Endothelial cell of umbilical vein (primary cell): ENCODE results near the gene PNKP. TPM values are rescaled to one million over a fixed set of nuclear protein-coding genes. Genes with fewer than 3 reads are reported as not detected.
"Not testable (repeated sequence)": the region's sequence is repeated elsewhere in the genome, so short reads cannot be mapped to it uniquely, and the experiment has no call there.

Source experiments
- BruUV-seq: library from RNA; stranded (reverse); fragments of 400-500 nt; replicated peaks from 2 replicates; lab custom pipeline; 2021; lab: Mats Ljungman, UMichigan
- CTCF ChIA-PET: fragments of 300-600, 350-600 bp; sonication (Branson Sonifier 250); formaldehyde crosslinking; loops from one replicate; lab custom pipeline; 2021; ENCODE audit warnings: antibody characterized with exemption, inconsistent platforms; lab: Charles Lee
- POLR2A ChIA-PET: fragments of 300-600, 350-600 bp; sonication (Branson Sonifier 250); formaldehyde crosslinking; loops from one replicate; lab custom pipeline; 2021; ENCODE audit warnings: antibody characterized with exemption, inconsistent platforms; lab: Charles Lee
- DNase-seq: peaks from one replicate; pipeline ENCODE4 v3.0.0-alpha.2; 2011; ENCODE audit warnings: low read depth, low spot score
- FAIRE-seq: peaks from 2 replicates; lab custom pipeline; 2011; peaks lifted over from hg19 to GRCh38; lab: Jason Lieb, UNC
- H2AFZ ChIP-seq: 2 replicates; pipeline ENCODE4 v1.6.0; 2012; ENCODE audit warnings: low read depth, low read length, control low read depth, inconsistent platforms
- H3K27ac ChIP-seq: 2 replicates; pipeline ENCODE4 v1.5.1; 2011; ENCODE audit warnings: low read depth, mild to moderate bottlenecking, control low read depth, low read length, moderate library complexity; ENCODE audit not compliant: insufficient read depth
- H3K27me3 ChIP-seq, 2 experiments: 2 replicates each; pipeline versions ENCODE4 v1.6.0 to v1.6.1; 2011; ENCODE audit warnings: low read length in 2 of 2, mixed read lengths in 1 of 2; ENCODE audit not compliant: control insufficient read depth in 2 of 2, insufficient read depth in 2 of 2
- H3K36me3 ChIP-seq, 2 experiments: 2 replicates in 1 of 2; 3 replicates in 1 of 2; pipeline ENCODE4 v1.5.1; 2011; ENCODE audit warnings: low read length in 2 of 2, mild to moderate bottlenecking in 1 of 2, moderate library complexity in 1 of 2; ENCODE audit not compliant: control insufficient read depth in 2 of 2, insufficient read depth in 2 of 2; ENCODE audit errors: extremely low read depth in 1 of 2
- H3K4me1 ChIP-seq: 3 replicates; pipeline ENCODE4 v1.5.1; 2011; ENCODE audit warnings: mild to moderate bottlenecking, low read length; ENCODE audit not compliant: control insufficient read depth, insufficient read depth; ENCODE audit errors: extremely low read depth
- H3K4me2 ChIP-seq: 2 replicates; pipeline ENCODE4 v1.6.1; 2011; ENCODE audit warnings: low read length, control low read depth, mixed read lengths; ENCODE audit not compliant: insufficient read depth
- H3K4me3 ChIP-seq, 3 experiments: fragments of 200-600 bp in 1 of 3; sonication (generic), shearing (Covaris generic) in 1 of 3; replicated peaks in 1 of 3; 2 replicates each; pipeline ENCODE4 v1.5.1; 2011 to 2016; ENCODE audit warnings: control low read depth in 3 of 3, low read length in 3 of 3, mild to moderate bottlenecking in 2 of 3, inconsistent platforms in 1 of 3, low read depth in 1 of 3, moderate library complexity in 1 of 3; ENCODE audit not compliant: insufficient read depth in 1 of 3
- H3K79me2 ChIP-seq: 2 replicates; pipeline ENCODE4 v1.6.0; 2012; ENCODE audit warnings: low read length, inconsistent platforms; ENCODE audit not compliant: control insufficient read depth, insufficient read depth
- H3K9ac ChIP-seq: replicated peaks from 2 replicates; pipeline ENCODE3; 2011; ENCODE audit warnings: low read length, control low read depth; ENCODE audit not compliant: insufficient read depth; ENCODE audit errors: extremely low read depth
- H3K9me1 ChIP-seq: replicated peaks from 3 replicates; pipeline ENCODE4 v1.6.0; 2011; ENCODE audit warnings: mild to moderate bottlenecking, low read length; ENCODE audit not compliant: control insufficient read depth, insufficient read depth; ENCODE audit errors: extremely low read depth
- H3K9me3 ChIP-seq: replicated peaks from 2 replicates; pipeline ENCODE4 v1.5.1; 2012; ENCODE audit warnings: low read length, inconsistent platforms; ENCODE audit not compliant: control insufficient read depth, insufficient read depth
- H4K20me1 ChIP-seq: replicated peaks from 2 replicates; pipeline ENCODE3; 2011; ENCODE audit warnings: mild to moderate bottlenecking, low read length; ENCODE audit not compliant: control insufficient read depth, insufficient read depth; ENCODE audit errors: extremely low read depth
- EZH2 ChIP-seq: IDR thresholded peaks from 2 replicates; pipeline ENCODE4 v1.6.1; 2012; ENCODE audit warnings: borderline replicate concordance, low read depth, mild to moderate bottlenecking, moderate library complexity, low read length, inconsistent platforms; ENCODE audit not compliant: severe bottlenecking
- FOS ChIP-seq: IDR thresholded peaks from 2 replicates; pipeline ENCODE4 v1.6.1; 2011; ENCODE audit warnings: mild to moderate bottlenecking, low read length, moderate library complexity, borderline replicate concordance; ENCODE audit not compliant: insufficient read depth
- GATA2 ChIP-seq: IDR thresholded peaks from 2 replicates; pipeline ENCODE4 v1.7.0; 2011; ENCODE audit warnings: low read depth, mild to moderate bottlenecking, moderate library complexity, mixed read lengths, low read length; ENCODE audit not compliant: insufficient read length, insufficient read depth
- JUN ChIP-seq: IDR thresholded peaks from 2 replicates; pipeline ENCODE4 v1.6.1; 2011; ENCODE audit warnings: borderline replicate concordance, low read depth; ENCODE audit not compliant: insufficient read length, insufficient read depth
- MYC ChIP-seq: IDR thresholded peaks from one replicate; pipeline ENCODE4 v1.6.1; 2011; ENCODE audit warnings: mild to moderate bottlenecking, low read depth, low read length
- POLR2A ChIP-seq: IDR thresholded peaks from 2 replicates; pipeline ENCODE4 v1.6.1; 2012; ENCODE audit warnings: low read depth, mild to moderate bottlenecking, control low read depth, low read length
- dilution Hi-C: fragments of 300-500 bp; cut with MboI; formaldehyde crosslinking; loops from one replicate; pipeline ENCODE4 v1.15.0; 2019; ENCODE audit warnings: low sequenced_read_pairs; ENCODE audit not compliant: extremely low pct_ligation_motif_present
- intact Hi-C: fragments of 100-400 bp; cut with micrococcal nuclease; formaldehyde crosslinking; loops from one replicate; pipeline ENCODE4 v1.10.0; 2022
- polyA plus RNA-seq, 4 experiments: library from polyadenylated mRNA; depleted of rRNA in 3 of 4; stranded (reverse) in 3 of 4; unstranded in 1 of 4; fragments of >200 nt; gene quantifications; 2 replicates each; pipeline versions ENCODE4 v1.2.1 to v1.2.3, GENCODE V29; 2011 to 2012; ENCODE audit warnings: missing spikeins in 1 of 4
- total RNA-seq: library from RNA; stranded (reverse); gene quantifications from 2 replicates; pipeline ENCODE4 v1.2.3, GENCODE V29; 2021

PNKP gene
- total and polyA plus RNA-seq, 2 donors (not counting 3 experiments of a cell fraction or from before 2014, with no cell fraction given), result 39.4 to 112 TPM

DNA sequence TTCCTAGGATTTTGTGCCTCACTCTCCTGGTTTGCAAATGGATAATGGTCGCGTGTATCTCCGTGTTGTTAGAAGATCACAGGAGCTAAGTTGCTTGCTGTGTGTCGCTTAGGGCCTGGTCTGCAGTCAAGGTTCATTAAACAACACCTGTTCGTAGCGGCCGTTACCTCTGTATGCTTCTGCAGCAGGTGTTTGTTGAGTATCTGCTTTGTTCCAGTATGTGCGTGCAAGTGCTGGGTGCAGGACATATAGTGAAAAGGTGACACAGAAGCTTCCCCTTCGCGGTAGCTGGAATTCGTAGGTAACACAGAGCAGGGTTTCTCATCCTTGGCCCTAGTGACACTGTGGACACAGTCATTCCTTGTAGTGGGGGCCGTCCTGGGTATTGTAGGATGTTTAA lies 43.9 kb downstream of the PNKP start:
- FAIRE-seq (no peak), DNase-seq (no peak)
- ChIA-PET CTCF (no interaction called here), POLR2A (no interaction called here)
- H3K9ac ChIP-seq, result no peak overlapping the region
- H3K36me3 ChIP-seq, result peaks cover 0 to 16% of the 10 kb centered on the region in 2 experiments
- H3K9me3 ChIP-seq, result no peaks in the 10 kb centered on the region
- intact Hi-C loops, result no loop called here
- H3K4me3 ChIP-seq, result no peak overlapping the region
- H3K27ac ChIP-seq, result no peak overlapping the region
- H2AFZ ChIP-seq, result no peak overlapping the region
- no peaks in the 10 kb centered on the region for H4K20me1 ChIP-seq
- peaks cover 11% of the 10 kb centered on the region for H3K4me1 ChIP-seq
- no peak overlapping the region for H3K4me2 ChIP-seq
- TF ChIP-seq EZH2 (no peak), FOS (no peak)
- no TSS peak for BruUV-seq
- dilution Hi-C loops, result no loop called here
- no peaks in the 10 kb centered on the region for H3K9me1 ChIP-seq
- H3K27me3 ChIP-seq, result no peaks in the 10 kb centered on the region
- peaks cover 21% of the 10 kb centered on the region for H3K79me2 ChIP-seq

DNA sequence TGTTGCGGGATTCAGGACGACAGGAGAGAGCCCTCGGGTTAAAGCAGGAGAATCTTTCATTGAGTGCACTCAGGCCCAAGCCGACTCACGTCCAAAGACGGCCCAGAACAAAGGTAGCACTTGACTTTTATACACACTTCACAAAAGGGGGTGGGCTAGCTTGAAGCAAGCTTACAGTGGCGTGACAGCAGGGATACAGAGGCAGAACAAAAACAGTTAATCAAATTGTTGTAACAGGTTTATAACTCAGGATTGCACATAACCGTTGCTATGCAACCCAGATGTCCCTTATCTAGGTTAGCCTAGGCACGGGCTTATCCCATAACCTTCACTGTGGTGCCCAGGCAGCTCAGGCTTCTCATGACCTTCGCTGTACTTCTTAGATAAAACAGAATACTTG lies 47.3 kb downstream of the PNKP start:
- no peaks in the 10 kb centered on the region for H3K27me3 ChIP-seq
- no peak overlapping the region for H3K27ac ChIP-seq
- no peaks in the 10 kb centered on the region for H3K9me3 ChIP-seq
- H3K79me2 ChIP-seq, result peaks cover 24% of the 10 kb centered on the region
- DNase-seq (no peak), FAIRE-seq (no peak)
- ChIA-PET POLR2A (no interaction called here), CTCF (no interaction called here)
- TF ChIP-seq GATA2 (no peak), JUN (no peak), FOS (no peak), EZH2 (no peak), POLR2A (no peak), MYC (no peak)
- H2AFZ ChIP-seq, result no peak overlapping the region
- intact Hi-C loops (no loop called here), dilution Hi-C loops (no loop called here)
- no peaks in the 10 kb centered on the region for H3K9me1 ChIP-seq
- H3K9ac ChIP-seq, result no peak overlapping the region
- no TSS peak for BruUV-seq
- no peak overlapping the region for H3K4me3 ChIP-seq
- H4K20me1 ChIP-seq, result no peaks in the 10 kb centered on the region
- peaks cover 0 to 5% of the 10 kb centered on the region in 2 experiments for H3K36me3 ChIP-seq
- no peak overlapping the region for H3K4me2 ChIP-seq
- H3K4me1 ChIP-seq, result peaks cover 13% of the 10 kb centered on the region

DNA sequence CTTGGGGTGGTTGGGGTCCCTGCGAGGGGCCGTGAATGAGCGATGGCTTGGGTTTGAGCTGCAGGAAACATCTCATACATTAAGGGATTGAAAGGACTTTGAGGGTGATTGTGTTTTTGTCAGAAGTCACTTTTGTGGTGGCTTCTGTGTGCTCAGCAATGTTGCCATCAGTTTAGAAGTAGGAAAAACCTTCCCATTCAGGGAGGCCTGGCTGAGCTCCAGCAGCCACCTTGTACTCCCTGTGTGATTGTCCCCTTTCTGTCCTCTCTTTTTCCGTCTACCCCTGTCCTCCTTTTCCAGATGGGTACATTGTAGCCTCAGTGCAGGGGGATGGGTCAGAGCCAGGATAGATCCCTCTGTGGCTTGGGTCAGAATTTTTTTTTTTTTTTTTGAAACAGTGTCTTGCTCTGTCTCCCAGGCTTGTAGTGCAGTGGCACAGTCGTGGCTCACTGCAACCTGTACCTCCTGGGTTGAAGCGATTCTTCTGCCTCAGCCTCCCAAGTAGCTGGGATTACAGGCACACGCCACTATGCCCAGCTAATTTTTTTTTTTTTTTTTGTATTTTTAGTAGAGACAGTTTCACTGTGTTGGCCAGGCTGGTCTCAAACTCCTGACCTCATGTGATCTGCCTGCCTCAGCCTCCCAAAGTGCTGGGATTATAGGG lies 47.8 kb downstream of the PNKP start:
- dilution Hi-C loops, DNase-seq, H4K20me1 ChIP-seq, H3K9me1 ChIP-seq, FAIRE-seq, H2AFZ ChIP-seq, H3K27me3 ChIP-seq, POLR2A ChIA-PET, H3K9me3 ChIP-seq, H3K27ac ChIP-seq, intact Hi-C loops, BruUV-seq, H3K36me3 ChIP-seq: not testable (repeated sequence)
- peak overlapping the region; percentile 91 for H3K9ac ChIP-seq
- H3K4me3 ChIP-seq, result peak overlapping the region in 1 of 3 experiments; percentile 83
- CTCF ChIA-PET, result interaction anchor here (1.8 kb wide), 1 partner anchor 31 kb away, joined by 6 read pairs; no protein-coding TSS in a partner anchor
- H3K4me2 ChIP-seq, result peak overlapping the region; percentile 95
- H3K79me2 ChIP-seq, result peaks cover 24% of the 10 kb centered on the region
- peaks cover 13% of the 10 kb centered on the region for H3K4me1 ChIP-seq
